Activated CD4-positive, alpha-beta memory T cell treated with anti-CD3 and anti-CD28 coated beads for 36 hours (primary cell): ENCODE measurements around the gene IL3RA. TPM values are rescaled to one million over a fixed set of nuclear protein-coding genes. Genes with fewer than 3 reads are reported as not detected.
A peak's percentile ranks its signal among the peaks of the same experiment; 100 is the strongest.
"Not testable (repeated sequence)": the region's sequence is repeated elsewhere in the genome, so short reads cannot be mapped to it uniquely, and the experiment has no call there.

Experiments
- CTCF ChIA-PET: fragments of 350-600 bp; sonication (Branson Sonifier 250); formaldehyde crosslinking; loops from one replicate; lab custom pipeline; 2021; ENCODE audit warnings: antibody characterized with exemption, inconsistent platforms; lab: Charles Lee
- POLR2A ChIA-PET: fragments of 350-600 bp; sonication (Branson Sonifier 250); formaldehyde crosslinking; loops from one replicate; lab custom pipeline; 2021; ENCODE audit warnings: antibody characterized with exemption; lab: Charles Lee
- DNase-seq: peaks from one replicate; pipeline ENCODE4 v3.0.0-alpha.2; 2020
- H3K27ac Mint-ChIP-seq: one replicate; pipeline ENCODE4 v1.8.0; 2021; ENCODE audit warnings: mixed read lengths
- H3K27me3 Mint-ChIP-seq: one replicate; pipeline ENCODE4 v1.8.0; 2021; ENCODE audit warnings: mixed read lengths
- H3K36me3 Mint-ChIP-seq: one replicate; pipeline ENCODE4 v1.8.0; 2021; ENCODE audit warnings: mixed read lengths
- H3K4me1 Mint-ChIP-seq: one replicate; pipeline ENCODE4 v1.8.0; 2021; ENCODE audit warnings: low read depth, mixed read lengths
- H3K4me3 Mint-ChIP-seq: one replicate; pipeline ENCODE4 v1.8.0; 2021; ENCODE audit warnings: mild to moderate bottlenecking, mixed read lengths
- H3K9me3 Mint-ChIP-seq: one replicate; pipeline ENCODE4 v1.8.0; 2021; ENCODE audit warnings: mixed read lengths
- intact Hi-C: fragments of 100-400 bp; cut with micrococcal nuclease; formaldehyde crosslinking; loops from one replicate; pipeline ENCODE4 v1.15.1; 2023
- total RNA-seq, 2 experiments: library from RNA; stranded (reverse); gene quantifications; one replicate each; pipeline ENCODE4 v1.2.3, GENCODE V29; 2021

IL3RA gene
- total RNA-seq, 2 experiments from 2014 or later: 1.2 to 1.4 TPM

- CTCF ChIA-PET: no interaction called here
- H3K27me3 Mint-ChIP-seq: no peaks in the 10 kb centered on the region
- peaks cover 12% of the 10 kb centered on the region for H3K9me3 Mint-ChIP-seq
- H3K36me3 Mint-ChIP-seq: no peaks in the 10 kb centered on the region
- no peak for DNase-seq
- no peak overlapping the region for H3K4me3 Mint-ChIP-seq
- intact Hi-C loops: no loop called here
- H3K4me1 Mint-ChIP-seq: no peaks in the 10 kb centered on the region
- POLR2A ChIA-PET: no interaction called here
- H3K27ac Mint-ChIP-seq: no peak overlapping the region
These were observed 28.1 kb upstream of the IL3RA start for GRCh38 chrX:1308476-1308875.

- H3K4me3 Mint-ChIP-seq, intact Hi-C loops, POLR2A ChIA-PET, H3K27me3 Mint-ChIP-seq, H3K27ac Mint-ChIP-seq, H3K4me1 Mint-ChIP-seq, DNase-seq, H3K36me3 Mint-ChIP-seq, CTCF ChIA-PET: not testable (repeated sequence)
- peaks cover 12% of the 10 kb centered on the region for H3K9me3 Mint-ChIP-seq
These were observed 27.7 kb upstream of the IL3RA start for GRCh38 chrX:1308917-1309316.

GRCh38 chrX:1313788-1314187 is 22.8 kb upstream of the IL3RA start:
- ChIA-PET POLR2A (no interaction called here), CTCF (no interaction called here)

GRCh38 chrX:1316527-1316926 is 20.1 kb upstream of the IL3RA start:
- intact Hi-C loops: no loop called here
- Mint-ChIP-seq H3K4me1 (peaks cover 7% of the 10 kb centered on the region), H3K4me3 (no peak overlapping the region), H3K27me3 (peaks cover 2% of the 10 kb centered on the region), H3K27ac (no peak overlapping the region), H3K36me3 (no peaks in the 10 kb centered on the region), H3K9me3 (no peaks in the 10 kb centered on the region)
- POLR2A ChIA-PET: no interaction called here
- DNase-seq: peak; percentile 66
- CTCF ChIA-PET: no interaction called here

More at GRCh38 chrX:1313788-1314187, 22.8 kb upstream of the IL3RA start:
- DNase-seq: no peak
- no peak overlapping the region for H3K27ac Mint-ChIP-seq
- no peak overlapping the region for H3K4me3 Mint-ChIP-seq
- peaks cover 2% of the 10 kb centered on the region for H3K4me1 Mint-ChIP-seq
- no peaks in the 10 kb centered on the region for H3K9me3 Mint-ChIP-seq
- intact Hi-C loops: no loop called here
- H3K27me3 Mint-ChIP-seq: peaks cover 2% of the 10 kb centered on the region
- no peaks in the 10 kb centered on the region for H3K36me3 Mint-ChIP-seq

GRCh38 chrX:1321674-1322073 is 14.9 kb upstream of the IL3RA start:
- CTCF ChIA-PET: no interaction called here
- Mint-ChIP-seq H3K4me1 (peaks cover 15% of the 10 kb centered on the region), H3K4me3 (no peak overlapping the region), H3K27me3 (peaks cover 11% of the 10 kb centered on the region), H3K9me3 (no peaks in the 10 kb centered on the region), H3K36me3 (no peaks in the 10 kb centered on the region), H3K27ac (no peak overlapping the region)
- POLR2A ChIA-PET: no interaction called here
- intact Hi-C loops: loop anchor here (2.0 to 5.0 kb wide), 5 partner anchors 69 to 261 kb away; partner anchors contain the start of genes ASMTL and P2RY8
- DNase-seq: peak; percentile 36

GRCh38 chrX:1322393-1322792 is 14.2 kb upstream of the IL3RA start:
- Mint-ChIP-seq H3K9me3 (no peaks in the 10 kb centered on the region), H3K27me3 (peaks cover 11% of the 10 kb centered on the region), H3K27ac (peak overlapping the region; percentile 60), H3K4me1 (peaks cover 15% of the 10 kb centered on the region), H3K36me3 (no peaks in the 10 kb centered on the region), H3K4me3 (no peak overlapping the region)
- DNase-seq: peak; percentile 82
- POLR2A ChIA-PET: no interaction called here
- CTCF ChIA-PET: no interaction called here
- intact Hi-C loops: loop anchor here (2.0 to 5.0 kb wide), 5 partner anchors 68 to 260 kb away; partner anchors contain the start of genes ASMTL and P2RY8

GRCh38 chrX:1323315-1323714 is 13.3 kb upstream of the IL3RA start:
- H3K9me3 Mint-ChIP-seq: no peaks in the 10 kb centered on the region
- intact Hi-C loops: loop anchor here (2.0 to 5.0 kb wide), 5 partner anchors 67 to 259 kb away; partner anchors contain the start of genes ASMTL and P2RY8
- H3K27me3 Mint-ChIP-seq: peaks cover 11% of the 10 kb centered on the region
- no peaks in the 10 kb centered on the region for H3K36me3 Mint-ChIP-seq
- peaks cover 15% of the 10 kb centered on the region for H3K4me1 Mint-ChIP-seq
- ChIA-PET CTCF (no interaction called here), POLR2A (no interaction called here)
- peak; percentile 82 for DNase-seq
- H3K27ac Mint-ChIP-seq: peak overlapping the region; percentile 9
- H3K4me3 Mint-ChIP-seq: no peak overlapping the region

- Mint-ChIP-seq H3K9me3 (no peaks in the 10 kb centered on the region), H3K4me1 (peaks cover 10% of the 10 kb centered on the region), H3K36me3 (no peaks in the 10 kb centered on the region), H3K27ac (no peak overlapping the region), H3K4me3 (no peak overlapping the region), H3K27me3 (peaks cover 13% of the 10 kb centered on the region)
- peak; percentile 31 for DNase-seq
- intact Hi-C loops: no loop called here
- ChIA-PET POLR2A (no interaction called here), CTCF (no interaction called here)
These were observed 11.0 kb upstream of the IL3RA start for GRCh38 chrX:1325515-1326116.

- DNase-seq: no peak
- ChIA-PET POLR2A (no interaction called here), CTCF (no interaction called here)
- Mint-ChIP-seq H3K9me3 (no peaks in the 10 kb centered on the region), H3K4me1 (peaks cover 4% of the 10 kb centered on the region), H3K36me3 (no peaks in the 10 kb centered on the region), H3K27me3 (peaks cover 12% of the 10 kb centered on the region), H3K27ac (no peak overlapping the region), H3K4me3 (no peak overlapping the region)
- intact Hi-C loops: no loop called here
These were observed 8.8 kb upstream of the IL3RA start for GRCh38 chrX:1327651-1328304.

GRCh38 chrX:1330605-1331004 is 6.0 kb upstream of the IL3RA start:
- peaks cover 7% of the 10 kb centered on the region for H3K27me3 Mint-ChIP-seq
- H3K27ac Mint-ChIP-seq: no peak overlapping the region
- no peaks in the 10 kb centered on the region for H3K36me3 Mint-ChIP-seq
- DNase-seq: no peak
- H3K9me3 Mint-ChIP-seq: no peaks in the 10 kb centered on the region
- no peak overlapping the region for H3K4me3 Mint-ChIP-seq
- intact Hi-C loops: no loop called here
- ChIA-PET POLR2A (no interaction called here), CTCF (no interaction called here)
- peaks cover 3% of the 10 kb centered on the region for H3K4me1 Mint-ChIP-seq

- DNase-seq, H3K9me3 Mint-ChIP-seq, H3K36me3 Mint-ChIP-seq, intact Hi-C loops, POLR2A ChIA-PET, H3K27ac Mint-ChIP-seq, CTCF ChIA-PET: not testable (repeated sequence)
- Mint-ChIP-seq H3K27me3 (peaks cover 13% of the 10 kb centered on the region), H3K4me3 (peak overlapping the region; percentile 1), H3K4me1 (peaks cover 14% of the 10 kb centered on the region)
These were observed 4.2 kb upstream of the IL3RA start for GRCh38 chrX:1332433-1332832.

- no peak overlapping the region for H3K4me3 Mint-ChIP-seq
- CTCF ChIA-PET: no interaction called here
- H3K4me1 Mint-ChIP-seq: peaks cover 14% of the 10 kb centered on the region
- no peak overlapping the region for H3K27ac Mint-ChIP-seq
- intact Hi-C loops: no loop called here
- peaks cover 17% of the 10 kb centered on the region for H3K9me3 Mint-ChIP-seq
- H3K27me3 Mint-ChIP-seq: peaks cover 11% of the 10 kb centered on the region
- POLR2A ChIA-PET: no interaction called here
- H3K36me3 Mint-ChIP-seq: peaks cover 4% of the 10 kb centered on the region
- no peak for DNase-seq
These were observed 1.7 kb upstream of the IL3RA start for GRCh38 chrX:1334854-1335253.
